Neural progenitor cell (in vitro differentiated cells): ENCODE measurements around the gene SSBP4. TPM values are rescaled to one million over a fixed set of nuclear protein-coding genes. Genes with fewer than 3 reads are reported as not detected.

Source experiments
- DNase-seq: peaks from one replicate; pipeline ENCODE4 v3.0.0-alpha.2; 2016; ENCODE audit warnings: low spot score
- H2AFZ ChIP-seq: fragments of 200-600 bp; sonication (generic); replicated peaks from 2 replicates; pipeline ENCODE4 v1.6.1; 2016; ENCODE audit warnings: antibody characterized with exemption
- H3F3A ChIP-seq: fragments of 200-600 bp; sonication (generic); 2 replicates; pipeline ENCODE4 v1.6.1; 2016; ENCODE audit warnings: antibody characterized with exemption, low read depth
- H3K27ac ChIP-seq: fragments of 200-600 bp; sonication (generic); 2 replicates; pipeline ENCODE4 v1.5.1; 2016; ENCODE audit warnings: mild to moderate bottlenecking
- H3K27me3 ChIP-seq: fragments of 200-600 bp; sonication (generic); 2 replicates; pipeline ENCODE4 v1.6.1; 2016; ENCODE audit warnings: mild to moderate bottlenecking, moderate library complexity
- H3K36me3 ChIP-seq: fragments of 200-600 bp; sonication (generic); 2 replicates; pipeline ENCODE4 v1.5.1; 2016
- H3K4me1 ChIP-seq: fragments of 200-600 bp; sonication (generic); 2 replicates; pipeline ENCODE4 v1.6.1; 2016; ENCODE audit warnings: mixed run types
- H3K4me2 ChIP-seq: fragments of 200-600 bp; sonication (generic); 2 replicates; pipeline ENCODE4 v1.6.1; 2016
- H3K4me3 ChIP-seq: fragments of 200-600 bp; sonication (generic); 2 replicates; pipeline ENCODE4 v1.5.1; 2016
- H3K79me2 ChIP-seq: fragments of 200-600 bp; sonication (generic); 2 replicates; pipeline ENCODE4 v1.6.1; 2016; ENCODE audit warnings: low read depth
- H3K9ac ChIP-seq: fragments of 200-600 bp; sonication (generic); 2 replicates; pipeline ENCODE4 v1.6.1; 2016
- H3K9me3 ChIP-seq: fragments of 200-600 bp; sonication (generic); 2 replicates; pipeline ENCODE4 v1.5.1; 2016; ENCODE audit warnings: low read depth
- H4K20me1 ChIP-seq: fragments of 200-600 bp; sonication (generic); 2 replicates; pipeline ENCODE4 v1.6.1; 2016; ENCODE audit warnings: low read depth
- H3K27ac Mint-ChIP-seq: 3 replicates; pipeline ENCODE4 v1.8.0; 2021; ENCODE audit warnings: mixed read lengths
- H3K27me3 Mint-ChIP-seq: 2 replicates; pipeline ENCODE4 v1.8.0; 2022; ENCODE audit warnings: low read depth, mild to moderate bottlenecking, inconsistent platforms, moderate library complexity, mixed read lengths; ENCODE audit not compliant: insufficient read depth
- H3K36me3 Mint-ChIP-seq: 3 replicates; pipeline ENCODE4 v1.8.0; 2021; ENCODE audit warnings: mixed read lengths
- H3K4me1 Mint-ChIP-seq: 3 replicates; pipeline ENCODE4 v1.8.0; 2021; ENCODE audit warnings: mixed read lengths
- H3K4me3 Mint-ChIP-seq: 3 replicates; pipeline ENCODE4 v1.8.0; 2021; ENCODE audit warnings: mild to moderate bottlenecking, moderate library complexity, mixed read lengths
- H3K9me3 Mint-ChIP-seq: 3 replicates; pipeline ENCODE4 v1.8.0; 2020; ENCODE audit warnings: mixed read lengths
- EZH2 ChIP-seq: fragments of 200-600 bp; sonication (generic); IDR thresholded peaks from 2 replicates; pipeline ENCODE4 v1.6.1; 2017; ENCODE audit warnings: antibody characterized with exemption, mild to moderate bottlenecking, moderate library complexity
- EZH2phosphoT487 ChIP-seq: fragments of 200-600 bp; sonication (generic); IDR thresholded peaks from 2 replicates; pipeline ENCODE4 v1.6.1; 2017; ENCODE audit warnings: antibody characterized with exemption
- total RNA-seq: library from RNA; depleted of rRNA; stranded (reverse); fragments of >200 nt; gene quantifications from 2 replicates; pipeline ENCODE4 v1.2.3, GENCODE V29; 2015; ENCODE audit warnings: low replicate concordance
- TF ChIP-seq, protein P1 (sequence below): fragments of 200-600 bp; sonication (generic); IDR thresholded peaks from 2 replicates; pipeline ENCODE4 v1.5.1; 2017; ENCODE audit warnings: antibody characterized with exemption, mild to moderate bottlenecking

The SSBP4 gene
- total RNA-seq, 1 donor from 2014 or later, result 21.1 TPM

DNA sequence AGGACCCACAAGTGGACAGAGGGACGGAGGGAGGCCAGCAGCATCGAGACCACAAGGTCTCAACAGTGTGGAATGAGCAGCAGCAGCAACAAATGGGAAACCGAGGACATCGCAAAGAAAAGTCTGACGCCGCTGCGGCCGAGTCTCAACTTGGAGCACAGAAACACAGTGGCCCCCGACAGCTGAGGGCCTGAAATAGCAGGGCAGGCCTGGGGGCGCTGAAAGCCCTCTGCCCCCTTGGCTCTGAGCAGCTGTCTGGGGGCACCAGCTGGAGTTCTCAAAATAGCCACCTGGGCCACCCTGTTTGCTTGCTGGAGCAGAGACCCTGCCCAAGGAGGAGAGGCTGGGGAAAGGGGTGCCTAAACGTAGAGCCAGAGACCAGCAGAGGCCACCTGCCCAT is 24.6 kb downstream of the SSBP4 start:
- Mint-ChIP-seq H3K36me3 (peaks cover 11% of the 10 kb centered on the region), H3K4me1 (peaks cover 42% of the 10 kb centered on the region), H3K4me3 (no peak overlapping the region), H3K27me3 (peaks cover 5% of the 10 kb centered on the region), H3K9me3 (peaks cover 2% of the 10 kb centered on the region), H3K27ac (no peak overlapping the region)
- no peak overlapping the region for H2AFZ ChIP-seq
- H3K4me2 ChIP-seq, result no peak overlapping the region
- H3K79me2 ChIP-seq, result no peaks in the 10 kb centered on the region
- no peak overlapping the region for H3K4me3 ChIP-seq
- TF ChIP-seq, protein P1, sequence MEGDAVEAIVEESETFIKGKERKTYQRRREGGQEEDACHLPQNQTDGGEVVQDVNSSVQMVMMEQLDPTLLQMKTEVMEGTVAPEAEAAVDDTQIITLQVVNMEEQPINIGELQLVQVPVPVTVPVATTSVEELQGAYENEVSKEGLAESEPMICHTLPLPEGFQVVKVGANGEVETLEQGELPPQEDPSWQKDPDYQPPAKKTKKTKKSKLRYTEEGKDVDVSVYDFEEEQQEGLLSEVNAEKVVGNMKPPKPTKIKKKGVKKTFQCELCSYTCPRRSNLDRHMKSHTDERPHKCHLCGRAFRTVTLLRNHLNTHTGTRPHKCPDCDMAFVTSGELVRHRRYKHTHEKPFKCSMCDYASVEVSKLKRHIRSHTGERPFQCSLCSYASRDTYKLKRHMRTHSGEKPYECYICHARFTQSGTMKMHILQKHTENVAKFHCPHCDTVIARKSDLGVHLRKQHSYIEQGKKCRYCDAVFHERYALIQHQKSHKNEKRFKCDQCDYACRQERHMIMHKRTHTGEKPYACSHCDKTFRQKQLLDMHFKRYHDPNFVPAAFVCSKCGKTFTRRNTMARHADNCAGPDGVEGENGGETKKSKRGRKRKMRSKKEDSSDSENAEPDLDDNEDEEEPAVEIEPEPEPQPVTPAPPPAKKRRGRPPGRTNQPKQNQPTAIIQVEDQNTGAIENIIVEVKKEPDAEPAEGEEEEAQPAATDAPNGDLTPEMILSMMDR, result no peak
- TF ChIP-seq EZH2phosphoT487 (no peak), EZH2 (no peak)
- no peaks in the 10 kb centered on the region for H3K27me3 ChIP-seq
- H3K4me1 ChIP-seq, result peaks cover 15% of the 10 kb centered on the region
- no peak overlapping the region for H3K9ac ChIP-seq
- no peak for DNase-seq
- H3K27ac ChIP-seq, result no peak overlapping the region
- H3F3A ChIP-seq, result peaks cover 21% of the 10 kb centered on the region
- H4K20me1 ChIP-seq, result no peaks in the 10 kb centered on the region
- no peaks in the 10 kb centered on the region for H3K36me3 ChIP-seq
- no peaks in the 10 kb centered on the region for H3K9me3 ChIP-seq

DNA sequence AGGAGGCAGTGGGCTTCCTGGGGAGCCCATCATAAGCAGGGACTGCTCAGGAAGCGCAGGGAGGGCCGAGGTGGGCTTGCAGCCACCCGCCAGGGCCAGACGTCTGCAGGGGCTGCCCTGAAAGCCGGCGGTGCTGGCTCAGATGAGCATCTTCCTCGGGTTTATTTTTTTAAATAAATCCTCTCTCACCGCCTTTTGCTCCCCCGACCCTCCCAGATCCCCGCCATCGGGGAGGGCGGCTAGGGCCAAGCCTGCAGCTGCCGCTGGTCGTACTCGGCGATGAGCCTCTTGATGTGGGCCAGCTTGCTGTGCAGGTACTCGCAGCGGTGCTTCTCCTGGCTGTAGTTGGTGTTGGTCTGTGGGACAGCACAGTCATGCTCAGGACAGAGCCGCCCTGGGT is 25.3 kb downstream of the SSBP4 start:
- H3K4me1 ChIP-seq, result peaks cover 8% of the 10 kb centered on the region
- TF ChIP-seq, protein P1, result no peak
- TF ChIP-seq EZH2, result no peak
- no peak for TF ChIP-seq EZH2phosphoT487
- no peak for DNase-seq
- peaks cover 15% of the 10 kb centered on the region for H3F3A ChIP-seq
- H3K9ac ChIP-seq, result no peak overlapping the region
- Mint-ChIP-seq H3K27ac (no peak overlapping the region), H3K4me3 (no peak overlapping the region), H3K4me1 (peaks cover 35% of the 10 kb centered on the region), H3K27me3 (peaks cover 5% of the 10 kb centered on the region), H3K36me3 (peaks cover 11% of the 10 kb centered on the region), H3K9me3 (peaks cover 2% of the 10 kb centered on the region)
- H3K36me3 ChIP-seq, result no peaks in the 10 kb centered on the region
- H3K79me2 ChIP-seq, result no peaks in the 10 kb centered on the region
- H3K4me3 ChIP-seq, result no peak overlapping the region
- H3K27me3 ChIP-seq, result no peaks in the 10 kb centered on the region
- no peaks in the 10 kb centered on the region for H4K20me1 ChIP-seq
- H3K27ac ChIP-seq, result no peak overlapping the region
- no peak overlapping the region for H3K4me2 ChIP-seq
- H2AFZ ChIP-seq, result no peak overlapping the region
- no peaks in the 10 kb centered on the region for H3K9me3 ChIP-seq

- Histone ChIP-seq H3K36me3 (no peaks in the 10 kb centered on the region), H3K27me3 (no peaks in the 10 kb centered on the region)
Observed at GRCh38 chr19:18445262-18445948, 26.2 kb downstream of the SSBP4 start.

More at GRCh38 chr19:18445262-18445948, 26.2 kb downstream of the SSBP4 start:
- Mint-ChIP-seq H3K36me3 (peaks cover 11% of the 10 kb centered on the region), H3K4me3 (no peak overlapping the region), H3K27me3 (peaks cover 5% of the 10 kb centered on the region), H3K27ac (no peak overlapping the region), H3K4me1 (peaks cover 27% of the 10 kb centered on the region), H3K9me3 (peaks cover 2% of the 10 kb centered on the region)
- Histone ChIP-seq H3K4me2 (no peak overlapping the region), H3K9me3 (no peaks in the 10 kb centered on the region), H3F3A (peaks cover 6% of the 10 kb centered on the region), H3K4me3 (no peak overlapping the region), H2AFZ (no peak overlapping the region), H3K9ac (no peak overlapping the region), H3K27ac (no peak overlapping the region), H3K79me2 (no peaks in the 10 kb centered on the region), H3K4me1 (no peaks in the 10 kb centered on the region), H4K20me1 (no peaks in the 10 kb centered on the region)
- TF ChIP-seq, protein P1, result no peak
- TF ChIP-seq EZH2 (no peak), EZH2phosphoT487 (no peak)
- DNase-seq, result no peak
